Nephron progenitor cell (in vitro differentiated cells): Measurements from ENCODE around the gene FAM162B.
A peak's percentile ranks its signal among the peaks of the same experiment; 100 is the strongest.

Source experiments
- DNase-seq: peaks from one replicate; pipeline ENCODE4 v3.0.0; 2021
- H3K27ac Mint-ChIP-seq: 2 replicates; pipeline ENCODE4 v1.8.0; 2021; ENCODE audit warnings: mild to moderate bottlenecking, moderate library complexity, mixed read lengths
- H3K27me3 Mint-ChIP-seq: 2 replicates; pipeline ENCODE4 v1.8.0; 2021; ENCODE audit warnings: mild to moderate bottlenecking, low read depth, mixed read lengths; ENCODE audit not compliant: poor library complexity
- H3K36me3 Mint-ChIP-seq: 2 replicates; pipeline ENCODE4 v1.8.0; 2021; ENCODE audit warnings: low read depth, mixed read lengths
- H3K4me1 Mint-ChIP-seq: 2 replicates; pipeline ENCODE4 v1.8.0; 2021; ENCODE audit warnings: mixed read lengths
- H3K4me3 Mint-ChIP-seq: 2 replicates; pipeline ENCODE4 v1.8.0; 2021; ENCODE audit warnings: mild to moderate bottlenecking, moderate library complexity, mixed read lengths
- H3K9me3 Mint-ChIP-seq: 2 replicates; pipeline ENCODE4 v1.8.0; 2021; ENCODE audit warnings: mild to moderate bottlenecking, moderate library complexity, mixed read lengths
- CTCF ChIP-seq: fragments of 200-600 bp; sonication (generic); IDR thresholded peaks from 2 replicates; pipeline ENCODE4 v1.5.0; 2021; ENCODE audit warnings: antibody characterized with exemption

FAM162B gene

DNA sequence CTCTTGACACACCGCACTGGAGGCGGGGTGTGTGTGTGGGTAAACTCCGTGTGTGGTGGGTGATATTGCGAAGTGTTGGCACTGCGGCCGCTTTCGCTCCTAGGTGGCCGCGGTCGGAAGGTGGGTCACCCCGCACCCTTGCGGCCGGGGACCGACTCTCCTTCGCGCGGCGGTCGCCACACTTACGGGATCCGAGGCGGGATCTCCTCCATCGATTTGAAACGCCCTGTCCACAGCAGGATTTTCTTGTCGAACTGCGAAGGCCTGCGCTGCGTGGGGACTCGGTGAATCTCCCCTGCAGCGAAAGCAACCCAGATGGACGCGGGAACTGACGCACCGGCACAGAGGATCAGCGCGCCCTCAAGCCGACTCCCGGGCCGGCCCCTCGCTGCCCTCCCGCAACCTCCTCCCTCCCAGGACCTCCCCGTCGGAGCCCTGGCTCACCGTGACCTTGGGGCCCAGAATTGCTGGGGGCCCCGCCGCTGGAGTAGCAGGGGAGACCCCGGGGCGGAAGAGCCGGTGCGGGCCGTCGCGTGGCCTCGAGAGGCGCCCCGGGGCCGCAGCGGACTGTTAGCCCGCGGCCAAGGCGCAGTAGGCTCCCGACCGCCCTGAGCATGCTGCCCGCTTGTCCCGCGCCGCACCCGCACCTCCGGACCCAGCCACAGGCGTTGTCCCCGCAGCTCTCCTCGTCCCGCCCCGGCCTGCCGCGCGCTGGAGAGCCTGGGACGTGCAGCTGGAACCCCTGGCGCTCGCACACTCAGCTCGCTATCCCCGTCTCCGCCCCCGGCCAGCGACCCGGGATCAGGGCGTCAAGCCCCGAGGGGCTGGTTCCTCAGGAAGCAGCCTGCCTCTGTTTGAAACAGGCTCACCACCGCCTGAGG, at the start of gene FAM162B:
FAM162B (minus strand) TSS at position 759 of the 881 bp plus-strand sequence; CDS start at position 616, 143 bp downstream.
- TF ChIP-seq CTCF: no peak
- Mint-ChIP-seq H3K27me3 (peaks cover 61% of the 10 kb centered on the region), H3K4me3 (peak within 1 kb of the TSS; percentile 80), H3K4me1 (peaks cover 11% of the 10 kb centered on the region), H3K36me3 (no peaks in the 10 kb centered on the region), H3K27ac (no peak within 1 kb of the TSS), H3K9me3 (no peaks in the 10 kb centered on the region)
- DNase-seq: peak; percentile 77

GRCh38 chr6:116812051-116812650, 46.6 kb upstream of the FAM162B start:
- TF ChIP-seq CTCF: no peak
- Mint-ChIP-seq H3K4me1 (no peaks in the 10 kb centered on the region), H3K27ac (no peak overlapping the region), H3K36me3 (no peaks in the 10 kb centered on the region), H3K4me3 (no peak overlapping the region), H3K27me3 (no peaks in the 10 kb centered on the region), H3K9me3 (peaks cover 33% of the 10 kb centered on the region)
- DNase-seq: no peak

DNA sequence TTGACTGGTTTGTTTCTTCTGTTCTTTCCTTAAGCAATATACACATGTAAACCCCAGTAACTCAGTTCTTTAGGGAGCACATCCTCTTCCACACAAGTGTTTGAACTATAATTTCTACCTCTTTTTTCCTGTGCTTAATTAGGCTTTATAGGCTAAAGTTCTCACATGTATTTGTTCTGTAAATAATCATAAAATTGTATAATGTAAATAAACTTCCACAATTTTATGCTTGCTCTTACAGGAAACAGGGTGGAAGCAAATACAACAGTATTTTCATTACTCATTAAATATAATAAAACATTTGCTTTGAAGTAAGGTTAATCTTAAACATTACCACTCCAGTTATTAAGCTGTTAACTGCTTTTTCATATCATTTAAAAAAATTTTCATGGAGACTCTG, 36.5 kb upstream of the FAM162B start:
- no peak overlapping the region for H3K4me3 Mint-ChIP-seq
- peaks cover 10% of the 10 kb centered on the region for H3K27me3 Mint-ChIP-seq
- no peaks in the 10 kb centered on the region for H3K4me1 Mint-ChIP-seq
- no peak for DNase-seq
- H3K27ac Mint-ChIP-seq: no peak overlapping the region
- TF ChIP-seq CTCF: no peak
- no peaks in the 10 kb centered on the region for H3K36me3 Mint-ChIP-seq
- H3K9me3 Mint-ChIP-seq: no peaks in the 10 kb centered on the region

DNA sequence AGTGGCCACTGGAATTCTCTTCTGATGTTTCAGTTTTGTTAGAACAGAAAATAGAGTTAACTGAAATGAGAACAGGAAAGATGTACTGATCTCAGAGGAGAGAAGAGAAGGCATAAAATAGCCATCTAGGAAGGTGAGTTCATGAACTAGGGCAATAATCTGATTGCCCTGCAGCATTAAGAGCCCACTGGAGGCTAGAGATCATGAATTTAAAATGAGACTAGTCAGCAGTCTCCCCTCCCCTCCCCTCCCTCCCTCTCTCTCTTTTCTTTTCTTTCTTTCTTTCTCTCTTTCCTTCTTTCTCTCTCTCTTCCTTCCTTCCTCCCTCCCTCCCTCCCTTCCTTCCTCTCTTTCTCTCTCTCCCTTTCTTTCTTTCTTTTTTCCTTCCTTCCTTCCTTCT, 34.4 kb upstream of the FAM162B start:
- Mint-ChIP-seq H3K9me3 (no peaks in the 10 kb centered on the region), H3K4me3 (no peak overlapping the region), H3K4me1 (no peaks in the 10 kb centered on the region), H3K27me3 (peaks cover 10% of the 10 kb centered on the region), H3K27ac (no peak overlapping the region), H3K36me3 (no peaks in the 10 kb centered on the region)
- TF ChIP-seq CTCF: no peak
- no peak for DNase-seq

DNA sequence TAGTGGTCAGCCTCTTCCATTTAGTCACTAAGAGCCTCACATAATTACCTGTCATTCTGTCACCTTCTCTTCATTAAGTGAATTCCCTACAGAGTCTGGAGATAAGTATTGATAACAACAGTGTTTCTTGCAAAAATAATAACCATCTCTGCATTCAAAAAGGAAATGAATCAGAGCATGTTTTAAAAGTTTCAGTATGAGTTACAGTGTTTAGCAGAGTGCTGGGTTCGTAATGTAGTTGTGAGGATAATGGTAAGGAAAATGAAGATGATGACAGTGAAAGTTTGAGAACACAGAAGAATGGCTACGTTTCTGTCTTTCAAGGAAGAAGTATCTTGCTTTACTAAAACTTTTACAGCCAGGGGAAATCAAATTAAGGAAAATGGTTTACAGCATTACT, 32.1 kb upstream of the FAM162B start:
- Mint-ChIP-seq H3K27ac (no peak overlapping the region), H3K27me3 (peaks cover 16% of the 10 kb centered on the region), H3K9me3 (no peaks in the 10 kb centered on the region), H3K4me3 (no peak overlapping the region), H3K4me1 (peaks cover 6% of the 10 kb centered on the region), H3K36me3 (no peaks in the 10 kb centered on the region)
- no peak for TF ChIP-seq CTCF
- no peak for DNase-seq
